DMS114 treated with DMSO at 0.1 percent for 48 hours (cell line): ENCODE data around the gene SPSB4.
A peak's percentile ranks its signal among the peaks of the same experiment; 100 is the strongest.
"Not testable (repeated sequence)": the region's sequence is repeated elsewhere in the genome, so short reads cannot be mapped to it uniquely, and the experiment has no call there.

Experiments
- DNase-seq: peaks from one replicate; lab custom pipeline; 2025; ENCODE audit not compliant: unreplicated experiment; lab: John Stamatoyannopoulos, UW

SPSB4 gene

GRCh38 chr3:141050576-141051442 is at the start of gene SPSB4:
Gene SPSB4 (plus strand): TSS chr3:141051347. CDS start chr3:141066105, 14,758 bp downstream.
- peak; percentile 50 for DNase-seq

DNA sequence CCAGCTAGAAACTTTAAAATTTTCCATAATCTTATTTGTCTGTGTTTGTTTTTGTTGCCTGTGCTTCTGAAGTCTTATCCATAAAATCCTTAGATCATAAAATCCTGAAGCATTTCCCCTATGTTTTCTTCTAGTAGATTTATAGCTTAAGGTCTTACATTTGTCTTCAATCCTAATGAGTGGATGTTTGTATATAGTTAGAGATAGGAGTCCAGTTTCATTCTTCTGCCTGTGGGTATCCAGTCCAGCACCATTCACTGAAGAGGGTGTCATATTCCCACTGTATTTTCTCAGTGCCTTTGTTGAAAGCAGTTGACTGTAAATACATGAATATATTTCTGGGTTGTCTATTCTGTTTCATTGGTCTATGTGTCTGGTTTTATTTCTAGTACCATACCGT is 44.8 kb upstream of the SPSB4 start:
- no peak for DNase-seq

- DNase-seq: no peak
These were observed 41.7 kb upstream of the SPSB4 start for GRCh38 chr3:141009496-141009895.

DNA sequence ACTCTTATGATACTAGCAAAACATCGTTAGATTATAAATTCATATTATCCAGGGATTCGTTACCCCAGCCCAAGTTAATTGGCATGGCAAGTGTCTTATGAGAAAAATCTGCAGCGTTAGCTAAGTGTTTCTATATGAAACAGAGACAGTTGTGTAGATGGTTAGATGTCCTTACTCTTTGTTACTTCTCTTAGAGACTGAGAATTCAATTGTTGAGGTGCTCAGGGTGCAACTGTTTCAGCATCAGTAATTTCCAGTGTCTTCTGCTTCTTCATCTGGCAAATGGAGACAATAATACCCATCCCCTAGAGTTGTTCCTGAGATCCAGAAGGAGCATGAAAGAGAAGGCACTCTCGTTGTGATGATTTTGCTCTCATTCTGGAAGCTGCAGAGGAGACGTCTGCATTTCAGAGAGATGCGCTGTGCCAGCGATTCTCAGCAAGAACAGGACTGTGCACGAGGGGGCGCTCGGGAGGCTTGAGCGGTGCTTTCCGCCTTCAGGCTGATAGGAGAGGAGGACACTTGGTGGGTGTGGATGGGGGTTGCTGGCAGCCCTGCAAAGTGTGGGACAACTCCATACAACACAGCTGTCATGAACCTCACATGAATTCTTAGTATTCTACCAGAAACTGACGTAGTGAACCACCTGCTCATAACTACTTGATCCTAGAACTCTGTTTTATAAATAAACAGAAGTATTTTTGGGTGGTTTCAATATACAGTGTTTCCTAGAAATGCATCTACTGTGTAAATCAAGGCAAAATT is 39.7 kb upstream of the SPSB4 start:
- DNase-seq: peak; percentile 60

DNA sequence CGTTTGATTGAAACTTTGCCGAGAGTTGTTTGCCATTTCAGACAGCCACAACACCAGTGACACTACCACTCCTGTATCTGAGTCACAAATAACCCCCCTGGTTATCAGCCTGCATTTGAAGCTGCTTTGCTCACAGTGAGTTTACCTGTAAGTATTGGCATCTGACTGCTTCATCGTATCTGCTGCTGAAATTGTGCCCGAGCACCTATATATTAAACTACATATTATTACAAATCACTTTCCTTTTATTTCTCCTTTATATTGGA is 39.2 kb upstream of the SPSB4 start:
- no peak for DNase-seq

GRCh38 chr3:141012571-141012970 is 38.6 kb upstream of the SPSB4 start:
- no peak for DNase-seq

DNA sequence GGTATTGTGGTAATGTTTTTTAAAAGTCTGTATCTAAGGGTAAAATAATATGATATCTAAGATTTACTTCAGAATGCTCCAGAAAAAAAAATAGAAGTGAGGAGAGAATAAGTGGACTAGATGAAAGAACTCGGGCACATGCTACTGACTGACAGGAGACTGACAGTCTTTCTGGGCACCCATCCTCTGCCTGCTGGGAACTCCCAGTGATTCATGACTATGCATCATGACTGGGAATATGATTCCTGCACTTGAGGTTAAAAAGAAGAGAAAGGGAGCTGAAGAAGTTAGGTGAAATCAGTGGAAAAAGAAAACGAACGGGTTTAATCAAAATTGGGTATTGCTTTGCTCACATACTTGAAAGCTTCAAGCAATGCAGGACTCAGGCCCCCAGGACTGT is 35.7 kb upstream of the SPSB4 start:
- no peak for DNase-seq

- DNase-seq: not testable (repeated sequence)
These were observed 33.5 kb upstream of the SPSB4 start for GRCh38 chr3:141017366-141018322.

GRCh38 chr3:141019244-141019643 is 31.9 kb upstream of the SPSB4 start:
- no peak for DNase-seq

DNA sequence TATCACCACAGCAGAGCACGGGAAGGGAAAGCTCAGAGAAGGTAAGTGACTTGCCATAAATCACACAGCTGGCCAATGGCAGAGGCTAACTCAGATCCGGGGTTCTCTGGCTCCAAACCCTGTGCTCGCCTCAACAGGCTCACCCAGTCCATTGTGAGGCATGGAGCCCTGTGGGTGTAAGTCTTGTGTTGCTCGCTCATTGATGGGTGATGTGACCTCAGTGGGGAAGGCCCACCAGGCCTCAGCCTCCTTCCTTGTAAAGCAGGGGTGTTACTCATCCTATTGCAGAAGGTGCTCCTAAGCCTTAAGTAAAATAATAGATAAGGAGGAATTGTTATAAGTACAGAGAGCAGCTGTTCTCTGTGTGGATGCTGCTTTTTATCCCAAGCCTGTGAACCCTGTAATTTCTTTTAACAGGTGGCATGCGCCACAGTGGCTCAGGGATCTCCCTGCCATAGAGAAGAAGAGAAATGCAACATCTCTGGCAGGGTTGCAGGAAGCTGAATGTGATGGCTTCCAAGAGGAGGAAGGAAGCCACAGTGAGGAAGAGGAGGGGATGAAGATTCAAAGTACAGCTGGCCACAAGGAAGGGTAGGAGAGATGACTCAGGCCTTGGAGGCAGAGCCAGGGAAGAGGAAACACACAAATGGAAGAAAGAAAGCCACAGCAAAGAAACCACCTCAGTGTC is 30.9 kb upstream of the SPSB4 start:
- DNase-seq: no peak

GRCh38 chr3:141021261-141021660 is 29.9 kb upstream of the SPSB4 start:
- no peak for DNase-seq

- no peak for DNase-seq
These were observed 20.9 kb upstream of the SPSB4 start for GRCh38 chr3:141030296-141030695.

DNA sequence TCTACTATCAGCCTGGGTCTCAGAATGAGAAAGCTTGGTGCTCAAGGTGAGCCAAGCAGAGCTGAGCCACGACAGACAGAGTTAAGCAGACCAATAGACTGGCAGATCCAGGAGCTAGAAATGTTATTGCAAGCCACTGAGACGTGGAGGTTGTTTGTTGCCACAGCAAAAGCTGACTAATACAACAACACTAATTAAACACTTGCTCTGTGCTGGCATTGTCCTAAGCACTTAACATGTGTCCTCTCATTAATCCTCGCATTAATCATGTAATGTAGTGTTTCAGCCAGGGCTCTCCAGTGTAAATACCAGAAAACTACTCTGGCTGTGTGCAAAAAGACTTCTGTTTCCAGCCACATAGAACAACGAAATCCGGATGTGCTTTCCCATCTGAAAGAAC is 11.6 kb upstream of the SPSB4 start:
- DNase-seq: no peak

GRCh38 chr3:141044695-141045641 is 6.2 kb upstream of the SPSB4 start:
- DNase-seq: no peak

DNA sequence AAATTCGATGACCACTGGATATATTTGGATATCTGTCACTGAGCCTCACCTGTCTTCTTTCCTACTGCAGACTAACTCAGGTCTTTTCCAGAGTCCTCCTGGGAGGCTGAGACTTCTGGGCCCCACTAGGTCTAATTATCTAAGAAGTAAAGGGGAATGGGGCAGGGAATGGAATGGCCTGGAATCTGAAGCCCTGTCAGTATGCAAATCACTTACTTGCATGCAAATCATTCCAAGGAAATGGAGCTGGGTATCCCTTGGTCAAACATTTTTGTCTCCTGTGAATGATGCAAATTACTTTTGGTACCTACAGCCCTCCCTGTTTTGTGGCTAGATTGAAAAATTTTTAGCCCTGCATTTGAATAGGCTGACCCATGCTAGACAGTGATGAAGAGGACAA is 5.3 kb upstream of the SPSB4 start:
- DNase-seq: no peak

- no peak for DNase-seq
These were observed 4.0 kb upstream of the SPSB4 start for GRCh38 chr3:141047168-141047567.

GRCh38 chr3:141049681-141050080 is 1.5 kb upstream of the SPSB4 start:
- DNase-seq: peak; percentile 9

GRCh38 chr3:141051443-141052200 is 475 bp downstream of the SPSB4 start:
- peak; percentile 27 for DNase-seq
